ENCODE results near the gene DENND6A.

GRCh38 chr3:57658536-57658935 lies 34.3 kb downstream of the DENND6A start:
- no peak for TF ChIP-seq ZNF112 (tag by site-specific recombination; IDR thresholded peaks at IDR 0.05)
- TF ChIP-seq, protein P1, sequence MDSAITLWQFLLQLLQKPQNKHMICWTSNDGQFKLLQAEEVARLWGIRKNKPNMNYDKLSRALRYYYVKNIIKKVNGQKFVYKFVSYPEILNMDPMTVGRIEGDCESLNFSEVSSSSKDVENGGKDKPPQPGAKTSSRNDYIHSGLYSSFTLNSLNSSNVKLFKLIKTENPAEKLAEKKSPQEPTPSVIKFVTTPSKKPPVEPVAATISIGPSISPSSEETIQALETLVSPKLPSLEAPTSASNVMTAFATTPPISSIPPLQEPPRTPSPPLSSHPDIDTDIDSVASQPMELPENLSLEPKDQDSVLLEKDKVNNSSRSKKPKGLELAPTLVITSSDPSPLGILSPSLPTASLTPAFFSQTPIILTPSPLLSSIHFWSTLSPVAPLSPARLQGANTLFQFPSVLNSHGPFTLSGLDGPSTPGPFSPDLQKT (IDR thresholded peaks at IDR 0.05; ENCODE audit: borderline replicate concordance, low read depth, low read length): no peak
